Measurements from ENCODE around the gene UNC5CL. TPM values are rescaled to one million over a fixed set of nuclear protein-coding genes. Genes with fewer than 3 reads are reported as not detected.

Gene UNC5CL
- polyA plus RNA-seq, 4 donors, result 31.9 to 123 (median 45.3) TPM

- Histone ChIP-seq H3K27ac (ENCODE audit: low read depth in 1 of 3, low read length in 2 of 3) (no peak overlapping the region), H3K36me3 (ENCODE audit: control insufficient read depth in 3 of 3, insufficient read depth in 2 of 3, low read depth in 1 of 3, low read length in 3 of 3) (no peaks in the 10 kb centered on the region), H3K4me3 (ENCODE audit: low read depth in 1 of 3, low read length in 3 of 3) (no peak overlapping the region), H3K9me3 (ENCODE audit: control insufficient read depth in 2 of 2, insufficient read depth in 1 of 2, low read depth in 1 of 2, low read length in 1 of 2) (no peaks in the 10 kb centered on the region), H3K27me3 (ENCODE audit: control insufficient read depth in 3 of 3, insufficient read depth in 3 of 3, low read length in 3 of 3) (no peaks in the 10 kb centered on the region), H3K4me1 (ENCODE audit: control insufficient read depth in 3 of 3, insufficient read depth in 2 of 3, low read depth in 1 of 3, low read length in 2 of 3) (peaks cover 0 to 20% (median 0%) of the 10 kb centered on the region in 3 donors)
- DNase-seq, result no peak
- 84 to 91% (median 86%) methylated on average over 4 of the region's 4 CpGs for WGBS, 3 donors
- no peak for FAIRE-seq
These were observed 38.8 kb downstream of the UNC5CL start for GRCh38 chr6:41000248-41000647.

- Histone ChIP-seq H3K9me3 (ENCODE audit: control insufficient read depth in 2 of 2, insufficient read depth in 1 of 2, low read depth in 1 of 2, low read length in 1 of 2) (no peaks in the 10 kb centered on the region), H3K4me1 (ENCODE audit: control insufficient read depth in 3 of 3, insufficient read depth in 2 of 3, low read depth in 1 of 3, low read length in 2 of 3) (peaks cover 0 to 20% (median 0%) of the 10 kb centered on the region in 3 donors), H3K36me3 (ENCODE audit: control insufficient read depth in 3 of 3, insufficient read depth in 2 of 3, low read depth in 1 of 3, low read length in 3 of 3) (no peaks in the 10 kb centered on the region), H3K27ac (ENCODE audit: low read depth in 1 of 3, low read length in 2 of 3) (no peak overlapping the region), H3K27me3 (ENCODE audit: control insufficient read depth in 3 of 3, insufficient read depth in 3 of 3, low read length in 3 of 3) (no peaks in the 10 kb centered on the region), H3K4me3 (ENCODE audit: low read depth in 1 of 3, low read length in 3 of 3) (no peak overlapping the region)
- FAIRE-seq (no peak), DNase-seq (peak; percentile 21 to 43)
- WGBS, 3 donors, result 23 to 33% (median 23%) methylated on average over 3 of the region's 3 CpGs
These were observed 39.5 kb downstream of the UNC5CL start for GRCh38 chr6:40999569-40999968.

- Histone ChIP-seq H3K27ac (ENCODE audit: low read depth in 1 of 3, low read length in 2 of 3) (no peak overlapping the region), H3K4me3 (ENCODE audit: low read depth in 1 of 3, low read length in 3 of 3) (no peak overlapping the region), H3K27me3 (ENCODE audit: control insufficient read depth in 3 of 3, insufficient read depth in 3 of 3, low read length in 3 of 3) (no peaks in the 10 kb centered on the region), H3K36me3 (ENCODE audit: control insufficient read depth in 3 of 3, insufficient read depth in 2 of 3, low read depth in 1 of 3, low read length in 3 of 3) (no peaks in the 10 kb centered on the region), H3K9me3 (ENCODE audit: control insufficient read depth in 2 of 2, insufficient read depth in 1 of 2, low read depth in 1 of 2, low read length in 1 of 2) (no peaks in the 10 kb centered on the region), H3K4me1 (ENCODE audit: control insufficient read depth in 3 of 3, insufficient read depth in 2 of 3, low read depth in 1 of 3, low read length in 2 of 3) (peaks cover 0 to 20% (median 0%) of the 10 kb centered on the region in 3 donors)
- no peak for FAIRE-seq
- WGBS, 3 donors, result 80 to 87% (median 85%) methylated on average over 4 of the region's 4 CpGs
- DNase-seq, result no peak
These were observed 40.4 kb downstream of the UNC5CL start for GRCh38 chr6:40998661-40999060.

GRCh38 chr6:40997234-40997957 lies 41.6 kb downstream of the UNC5CL start:
- Histone ChIP-seq H3K27ac (ENCODE audit: low read depth in 1 of 3, low read length in 2 of 3) (peak overlapping the region in 2 of 3 donors; percentile 30 to 75), H3K9me3 (ENCODE audit: control insufficient read depth in 2 of 2, insufficient read depth in 1 of 2, low read depth in 1 of 2, low read length in 1 of 2) (no peaks in the 10 kb centered on the region), H3K4me1 (ENCODE audit: control insufficient read depth in 3 of 3, insufficient read depth in 2 of 3, low read depth in 1 of 3, low read length in 2 of 3) (peaks cover 0 to 20% (median 0%) of the 10 kb centered on the region in 3 donors), H3K36me3 (ENCODE audit: control insufficient read depth in 3 of 3, insufficient read depth in 2 of 3, low read depth in 1 of 3, low read length in 3 of 3) (no peaks in the 10 kb centered on the region), H3K4me3 (ENCODE audit: low read depth in 1 of 3, low read length in 3 of 3) (no peak overlapping the region), H3K27me3 (ENCODE audit: control insufficient read depth in 3 of 3, insufficient read depth in 3 of 3, low read length in 3 of 3) (no peaks in the 10 kb centered on the region)
- WGBS, 3 donors, result 9 to 40% (median 24%) methylated on average over 4 of the region's 4 CpGs
- FAIRE-seq, result no peak
- peak; percentile 43 to 73 for DNase-seq

- peaks cover 0 to 20% (median 0%) of the 10 kb centered on the region in 3 donors for H3K4me1 ChIP-seq (ENCODE audit: control insufficient read depth in 3 of 3, insufficient read depth in 2 of 3, low read depth in 1 of 3, low read length in 2 of 3)
- peak overlapping the region in 2 of 3 donors; percentile 30 to 75 for H3K27ac ChIP-seq (ENCODE audit: low read depth in 1 of 3, low read length in 2 of 3)
- DNase-seq, result peak; percentile 21 to 56
- no peak for FAIRE-seq
- H3K4me3 ChIP-seq (ENCODE audit: low read depth in 1 of 3, low read length in 3 of 3), result no peak overlapping the region
- 25 to 51% (median 45%) methylated on average over 6 of the region's 6 CpGs for WGBS, 3 donors
- H3K27me3 ChIP-seq (ENCODE audit: control insufficient read depth in 3 of 3, insufficient read depth in 3 of 3, low read length in 3 of 3), result no peaks in the 10 kb centered on the region
- no peaks in the 10 kb centered on the region for H3K36me3 ChIP-seq (ENCODE audit: control insufficient read depth in 3 of 3, insufficient read depth in 2 of 3, low read depth in 1 of 3, low read length in 3 of 3)
- no peaks in the 10 kb centered on the region for H3K9me3 ChIP-seq (ENCODE audit: control insufficient read depth in 2 of 2, insufficient read depth in 1 of 2, low read depth in 1 of 2, low read length in 1 of 2)
These were observed 42.3 kb downstream of the UNC5CL start for GRCh38 chr6:40996591-40997233.

- 78 to 87% (median 78%) methylated on average over 3 of the region's 3 CpGs for WGBS, 3 donors
- no peaks in the 10 kb centered on the region for H3K9me3 ChIP-seq (ENCODE audit: control insufficient read depth in 2 of 2, insufficient read depth in 1 of 2, low read depth in 1 of 2, low read length in 1 of 2)
- FAIRE-seq (no peak), DNase-seq (no peak)
- no peak overlapping the region for H3K27ac ChIP-seq (ENCODE audit: low read depth in 1 of 3, low read length in 2 of 3)
- peaks cover 0 to 19% (median 0%) of the 10 kb centered on the region in 3 donors for H3K4me1 ChIP-seq (ENCODE audit: control insufficient read depth in 3 of 3, insufficient read depth in 2 of 3, low read depth in 1 of 3, low read length in 2 of 3)
- H3K36me3 ChIP-seq (ENCODE audit: control insufficient read depth in 3 of 3, insufficient read depth in 2 of 3, low read depth in 1 of 3, low read length in 3 of 3), result no peaks in the 10 kb centered on the region
- H3K4me3 ChIP-seq (ENCODE audit: low read depth in 1 of 3, low read length in 3 of 3), result no peak overlapping the region
- no peaks in the 10 kb centered on the region for H3K27me3 ChIP-seq (ENCODE audit: control insufficient read depth in 3 of 3, insufficient read depth in 3 of 3, low read length in 3 of 3)
These were observed 46.3 kb downstream of the UNC5CL start for GRCh38 chr6:40992746-40993145.

GRCh38 chr6:40990301-40990700 lies 48.7 kb downstream of the UNC5CL start:
- Histone ChIP-seq H3K36me3 (ENCODE audit: control insufficient read depth in 3 of 3, insufficient read depth in 2 of 3, low read depth in 1 of 3, low read length in 3 of 3) (no peaks in the 10 kb centered on the region), H3K4me1 (ENCODE audit: control insufficient read depth in 3 of 3, insufficient read depth in 2 of 3, low read depth in 1 of 3, low read length in 2 of 3) (peaks cover 0 to 6% (median 0%) of the 10 kb centered on the region in 3 donors), H3K27ac (ENCODE audit: low read depth in 1 of 3, low read length in 2 of 3) (no peak overlapping the region), H3K4me3 (ENCODE audit: low read depth in 1 of 3, low read length in 3 of 3) (no peak overlapping the region), H3K27me3 (ENCODE audit: control insufficient read depth in 3 of 3, insufficient read depth in 3 of 3, low read length in 3 of 3) (no peaks in the 10 kb centered on the region), H3K9me3 (ENCODE audit: control insufficient read depth in 2 of 2, insufficient read depth in 1 of 2, low read depth in 1 of 2, low read length in 1 of 2) (no peaks in the 10 kb centered on the region)
- WGBS, 3 donors, result 89 to 97% (median 91%) methylated on average over 4 of the region's 4 CpGs
- DNase-seq, result no peak
- FAIRE-seq, result no peak

- no peaks in the 10 kb centered on the region for H3K27me3 ChIP-seq (ENCODE audit: control insufficient read depth in 3 of 3, insufficient read depth in 3 of 3, low read length in 3 of 3)
- no peak overlapping the region for H3K27ac ChIP-seq (ENCODE audit: low read depth in 1 of 3, low read length in 2 of 3)
- H3K4me1 ChIP-seq (ENCODE audit: control insufficient read depth in 3 of 3, insufficient read depth in 2 of 3, low read depth in 1 of 3, low read length in 2 of 3), result peaks cover 0 to 9% (median 0%) of the 10 kb centered on the region in 3 donors
- 75 to 83% (median 78%) methylated on average over 15 of the region's 15 CpGs for WGBS, 3 donors
- H3K4me3 ChIP-seq (ENCODE audit: low read depth in 1 of 3, low read length in 3 of 3), result no peak overlapping the region
- FAIRE-seq (no peak), DNase-seq (peak in 1 of 2 donors; percentile 37)
- H3K9me3 ChIP-seq (ENCODE audit: control insufficient read depth in 2 of 2, insufficient read depth in 1 of 2, low read depth in 1 of 2, low read length in 1 of 2), result no peaks in the 10 kb centered on the region
- no peaks in the 10 kb centered on the region for H3K36me3 ChIP-seq (ENCODE audit: control insufficient read depth in 3 of 3, insufficient read depth in 2 of 3, low read depth in 1 of 3, low read length in 3 of 3)
These were observed 49.5 kb downstream of the UNC5CL start for GRCh38 chr6:40989204-40990169.
